H9 (cell line): ENCODE data around the gene AGBL3. TPM values are rescaled to one million over a fixed set of nuclear protein-coding genes. Genes with fewer than 3 reads are reported as not detected.

Experiments
- DNase-seq: peaks from one replicate; pipeline ENCODE4 v3.0.0-alpha.2; 2017
- H2AFZ ChIP-seq: one replicate; pipeline ENCODE4 v1.6.1; 2013; ENCODE audit warnings: mild to moderate bottlenecking, low read length, control low read depth, moderate library complexity
- H2AK5ac ChIP-seq: 2 replicates; pipeline ENCODE4 v1.6.1; 2013; ENCODE audit warnings: low read length, control low read depth, mixed read lengths; ENCODE audit not compliant: insufficient read length
- H2BK120ac ChIP-seq: one replicate; pipeline ENCODE4 v1.6.1; 2013; ENCODE audit warnings: low read depth, mild to moderate bottlenecking, low read length, control low read depth, inconsistent platforms; ENCODE audit not compliant: poor library complexity, severe bottlenecking
- H2BK12ac ChIP-seq: 2 replicates; pipeline ENCODE4 v1.6.1; 2013; ENCODE audit warnings: low read length, control low read depth, mixed read lengths, low read depth; ENCODE audit not compliant: insufficient read length
- H2BK15ac ChIP-seq: 2 replicates; pipeline ENCODE4 v1.6.1; 2013; ENCODE audit warnings: low read depth, low read length, control low read depth
- H2BK20ac ChIP-seq: one replicate; pipeline ENCODE4 v1.6.1; 2013; ENCODE audit warnings: low read depth, mild to moderate bottlenecking, low read length, control low read depth, inconsistent platforms; ENCODE audit not compliant: poor library complexity, severe bottlenecking
- H2BK5ac ChIP-seq: 2 replicates; pipeline ENCODE4 v1.6.1; 2013; ENCODE audit warnings: low read length, control low read depth, mixed read lengths; ENCODE audit not compliant: insufficient read length
- H3K14ac ChIP-seq: 2 replicates; pipeline ENCODE4 v1.6.1; 2013; ENCODE audit warnings: low read length, control low read depth; ENCODE audit not compliant: insufficient read depth
- H3K18ac ChIP-seq: 2 replicates; pipeline ENCODE4 v1.6.1; 2013; ENCODE audit warnings: low read depth, mild to moderate bottlenecking, mixed read lengths, low read length, control low read depth; ENCODE audit not compliant: insufficient read length
- H3K23ac ChIP-seq: 2 replicates; pipeline ENCODE4 v1.6.1; 2013; ENCODE audit warnings: low read length, control low read depth, mixed read lengths, low read depth; ENCODE audit not compliant: insufficient read length
- H3K23me2 ChIP-seq: 2 replicates; pipeline ENCODE4 v1.6.1; 2013; ENCODE audit warnings: low read depth, mild to moderate bottlenecking, mixed read lengths, low read length, control low read depth; ENCODE audit not compliant: insufficient read length, poor library complexity, severe bottlenecking
- H3K27ac ChIP-seq: 2 replicates; pipeline ENCODE4 v1.5.1; 2013; ENCODE audit warnings: low read length, control low read depth, mixed read lengths, low read depth; ENCODE audit not compliant: insufficient read length
- H3K27me3 ChIP-seq: 2 replicates; pipeline ENCODE4 v1.6.1; 2013; ENCODE audit warnings: low read length, control low read depth, inconsistent platforms; ENCODE audit not compliant: insufficient read depth
- H3K4ac ChIP-seq: 2 replicates; pipeline ENCODE4 v1.6.1; 2013; ENCODE audit warnings: low read depth, mild to moderate bottlenecking, control low read depth, inconsistent platforms, low read length, moderate library complexity
- H3K4me1 ChIP-seq: 2 replicates; pipeline ENCODE4 v1.6.1; 2013; ENCODE audit warnings: low read length, control low read depth, inconsistent platforms; ENCODE audit not compliant: insufficient read depth
- H3K4me2 ChIP-seq: 2 replicates; pipeline ENCODE4 v1.6.1; 2013; ENCODE audit warnings: low read length, control low read depth, mixed read lengths; ENCODE audit not compliant: insufficient read length, insufficient read depth
- H3K56ac ChIP-seq: 2 replicates; pipeline ENCODE4 v1.6.1; 2013; ENCODE audit warnings: low read depth, mild to moderate bottlenecking, mixed read lengths, low read length, control low read depth; ENCODE audit not compliant: insufficient read length
- H3K79me1 ChIP-seq: 2 replicates; pipeline ENCODE4 v1.6.1; 2013; ENCODE audit warnings: low read depth, mild to moderate bottlenecking, moderate library complexity, low read length, control low read depth, inconsistent platforms; ENCODE audit not compliant: insufficient read depth, poor library complexity, severe bottlenecking
- H3K79me2 ChIP-seq: 2 replicates; pipeline ENCODE4 v1.6.1; 2013; ENCODE audit warnings: low read length, control low read depth, inconsistent platforms; ENCODE audit not compliant: insufficient read depth
- H3K9ac ChIP-seq: 2 replicates; pipeline ENCODE4 v1.6.1; 2013; ENCODE audit warnings: low read length, control low read depth, mixed read lengths; ENCODE audit not compliant: insufficient read length; ENCODE audit errors: extremely low read depth
- H3K9me3 ChIP-seq: one replicate; pipeline ENCODE4 v1.6.1; 2013; ENCODE audit warnings: low read depth, low read length, inconsistent platforms; ENCODE audit not compliant: control insufficient read depth
- H3T11ph ChIP-seq: one replicate; pipeline ENCODE4 v1.6.1; 2013; ENCODE audit warnings: mild to moderate bottlenecking, low read length, control low read depth, inconsistent platforms
- H4K20me1 ChIP-seq: one replicate; pipeline ENCODE4 v1.6.1; 2013; ENCODE audit not compliant: control insufficient read depth, insufficient read length, insufficient read depth
- H4K5ac ChIP-seq: 2 replicates; pipeline ENCODE4 v1.6.1; 2013; ENCODE audit warnings: low read depth, mild to moderate bottlenecking, mixed read lengths, low read length, control low read depth; ENCODE audit not compliant: insufficient read length
- H4K8ac ChIP-seq: replicated peaks from 2 replicates; pipeline ENCODE4 v1.6.1; 2013; ENCODE audit warnings: low read length, control low read depth, mixed read lengths, low read depth; ENCODE audit not compliant: insufficient read length
- H4K91ac ChIP-seq: 2 replicates; pipeline ENCODE4 v1.6.1; 2013; ENCODE audit warnings: low read depth, mild to moderate bottlenecking, moderate library complexity, mixed read lengths, low read length, control low read depth; ENCODE audit not compliant: insufficient read length
- H3K27ac Mint-ChIP-seq, 3 experiments: 2 replicates in 2 of 3; 3 replicates in 1 of 3; pipeline ENCODE4 v1.8.0; 2020 to 2021; ENCODE audit warnings: mixed read lengths in 3 of 3, mild to moderate bottlenecking in 1 of 3, moderate library complexity in 1 of 3
- H3K27me3 Mint-ChIP-seq: 2 replicates; pipeline ENCODE4 v1.8.0; 2021; ENCODE audit warnings: low read depth, mild to moderate bottlenecking, moderate library complexity, mixed read lengths
- H3K36me3 Mint-ChIP-seq, 3 experiments: 2 replicates in 2 of 3; 3 replicates in 1 of 3; pipeline ENCODE4 v1.8.0; 2020 to 2021; ENCODE audit warnings: low read depth in 3 of 3, mixed read lengths in 3 of 3; ENCODE audit not compliant: insufficient read depth in 1 of 3
- H3K4me1 Mint-ChIP-seq, 2 experiments: 2 replicates each; pipeline ENCODE4 v1.8.0; 2020; ENCODE audit warnings: mixed read lengths in 2 of 2
- H3K4me3 Mint-ChIP-seq, 2 experiments: 2 replicates in 1 of 2; 3 replicates in 1 of 2; pipeline ENCODE4 v1.8.0; 2020 to 2021; ENCODE audit warnings: mild to moderate bottlenecking in 2 of 2, mixed read lengths in 2 of 2, moderate library complexity in 1 of 2
- H3K9me3 Mint-ChIP-seq, 2 experiments: 2 replicates in 1 of 2; 3 replicates in 1 of 2; pipeline ENCODE4 v1.8.0; 2020; ENCODE audit warnings: mild to moderate bottlenecking in 2 of 2, mixed read lengths in 2 of 2, moderate library complexity in 1 of 2
- CTCF ChIP-seq: fragments of 200-600 bp; sonication (generic); conservative IDR thresholded peaks from 3 replicates; pipeline ENCODE4 v1.8.0; 2021; ENCODE audit warnings: antibody characterized with exemption, mild to moderate bottlenecking
- WGBS: extraction: QIAGEN DNeasy Blood & Tissue Kit; methylation state at CpG from one replicate; pipeline ENCODE4 v1.1.7; 2013; ENCODE audit warnings: missing lambda C conversion rate, low lambda C conversion rate, mixed read lengths; ENCODE audit not compliant: insufficient read length; ENCODE audit errors: extremely low coverage; 5-methylcytosine and 5-hydroxymethylcytosine counted together
- total RNA-seq: library from RNA; stranded (reverse); gene quantifications from 2 replicates; pipeline ENCODE4 v1.2.1, GENCODE V29; 2021

Gene AGBL3
- total RNA-seq, 1 experiment from 2014 or later, result 2.4 TPM

GRCh38 chr7:135183478-135183877 is 197.2 kb downstream of the AGBL3 start:
- H3K36me3 Mint-ChIP-seq, result peaks cover 30 to 88% (median 64%) of the 10 kb centered on the region in 3 experiments
- H3K23me2 ChIP-seq, result no peaks in the 10 kb centered on the region
- H2BK5ac ChIP-seq, result no peak overlapping the region
- H2BK12ac ChIP-seq, result no peak overlapping the region
- H3K27me3 Mint-ChIP-seq, result no peaks in the 10 kb centered on the region
- no peak overlapping the region for H3K27ac ChIP-seq
- no peak overlapping the region for H4K5ac ChIP-seq
- H3K14ac ChIP-seq, result no peak overlapping the region
- H3T11ph ChIP-seq, result no peak overlapping the region
- no peak for TF ChIP-seq CTCF
- no peak overlapping the region for H4K8ac ChIP-seq
- DNase-seq, result no peak
- no peak overlapping the region for H3K27ac Mint-ChIP-seq
- no peaks in the 10 kb centered on the region for H3K27me3 ChIP-seq
- H2BK20ac ChIP-seq, result no peak overlapping the region
- H2AK5ac ChIP-seq, result no peak overlapping the region
- no peak overlapping the region for H2BK15ac ChIP-seq
- H2AFZ ChIP-seq, result no peak overlapping the region
- no peak overlapping the region for H3K9ac ChIP-seq
- H4K20me1 ChIP-seq, result no peaks in the 10 kb centered on the region
- H3K18ac ChIP-seq, result no peak overlapping the region
- H3K9me3 ChIP-seq, result peaks cover 25% of the 10 kb centered on the region
- no peak overlapping the region for H3K23ac ChIP-seq
- no CpG with 5 or more reads among the region's 7 CpGs for WGBS
- H3K79me1 ChIP-seq, result no peaks in the 10 kb centered on the region
- H4K91ac ChIP-seq, result no peak overlapping the region
- no peak overlapping the region for H3K56ac ChIP-seq
- H3K4me2 ChIP-seq, result no peak overlapping the region
- H2BK120ac ChIP-seq, result no peak overlapping the region
- H3K4me1 ChIP-seq, result no peaks in the 10 kb centered on the region
- peaks cover 34% of the 10 kb centered on the region in 2 experiments for H3K9me3 Mint-ChIP-seq
- no peak overlapping the region for H3K4me3 Mint-ChIP-seq
- no peaks in the 10 kb centered on the region for H3K79me2 ChIP-seq
- H3K4ac ChIP-seq, result no peak overlapping the region
- peaks cover 0 to 4% of the 10 kb centered on the region in 2 experiments; a peak in 2 of 4 replicates for H3K4me1 Mint-ChIP-seq
